CD8-positive, alpha-beta memory T cell (primary cell): ENCODE data around the gene CTNNA1. TPM values are rescaled to one million over a fixed set of nuclear protein-coding genes. Genes with fewer than 3 reads are reported as not detected.

Source experiments
- CTCF ChIA-PET: fragments of 350-600 bp; sonication (Branson Sonifier 250); formaldehyde crosslinking; loops from one replicate; lab custom pipeline; 2021; ENCODE audit warnings: antibody characterized with exemption; lab: Charles Lee
- POLR2A ChIA-PET: fragments of 350-600 bp; sonication (Branson Sonifier 250); formaldehyde crosslinking; loops from one replicate; lab custom pipeline; 2021; ENCODE audit warnings: antibody characterized with exemption; lab: Charles Lee
- DNase-seq, 5 donors: peaks; one replicate each; pipeline versions ENCODE4 v3.0.0 to v3.0.0-alpha.2; 2020 to 2022; ENCODE audit warnings: mixed read lengths in 1 of 5
- H3K27ac ChIP-seq: one replicate; pipeline ENCODE4 v1.7.0; 2013; ENCODE audit warnings: low read depth, mild to moderate bottlenecking, low read length, moderate library complexity
- H3K27me3 ChIP-seq: 2 replicates; pipeline ENCODE4 v1.7.0; 2013; ENCODE audit warnings: low read length, mild to moderate bottlenecking; ENCODE audit not compliant: insufficient read depth, poor library complexity, severe bottlenecking
- H3K36me3 ChIP-seq: 2 replicates; pipeline ENCODE4 v1.7.0; 2013; ENCODE audit warnings: mild to moderate bottlenecking, low read length, moderate library complexity; ENCODE audit not compliant: insufficient read depth
- H3K4me1 ChIP-seq: 2 replicates; pipeline ENCODE4 v1.7.0; 2013; ENCODE audit warnings: mild to moderate bottlenecking, low read length, moderate library complexity; ENCODE audit not compliant: insufficient read depth
- H3K4me3 ChIP-seq: 2 replicates; pipeline ENCODE4 v1.7.0; 2013; ENCODE audit warnings: mild to moderate bottlenecking, low read length
- H3K9me3 ChIP-seq: 2 replicates; pipeline ENCODE4 v1.7.0; 2013; ENCODE audit warnings: mild to moderate bottlenecking, low read length
- H3K27ac Mint-ChIP-seq, 8 donors: one replicate each; pipeline ENCODE4 v1.8.0; 2020 to 2021; ENCODE audit warnings: mixed read lengths in 8 of 8, mild to moderate bottlenecking in 6 of 8, inconsistent platforms in 3 of 8, moderate library complexity in 3 of 8
- H3K27me3 Mint-ChIP-seq, 2 donors: one replicate each; pipeline ENCODE4 v1.8.0; 2020 to 2021; ENCODE audit warnings: mixed read lengths in 2 of 2, mild to moderate bottlenecking in 1 of 2, moderate library complexity in 1 of 2
- H3K36me3 Mint-ChIP-seq, 3 donors: one replicate each; pipeline ENCODE4 v1.8.0; 2020 to 2021; ENCODE audit warnings: mixed read lengths in 3 of 3, inconsistent platforms in 1 of 3, mild to moderate bottlenecking in 1 of 3
- H3K4me1 Mint-ChIP-seq, 3 donors: one replicate each; pipeline ENCODE4 v1.8.0; 2020 to 2021; ENCODE audit warnings: mixed read lengths in 3 of 3, inconsistent platforms in 1 of 3, mild to moderate bottlenecking in 1 of 3
- H3K4me3 Mint-ChIP-seq, 7 donors: one replicate each; pipeline ENCODE4 v1.8.0; 2020 to 2021; ENCODE audit warnings: mixed read lengths in 7 of 7, mild to moderate bottlenecking in 6 of 7, moderate library complexity in 4 of 7, inconsistent platforms in 2 of 7
- H3K9me3 Mint-ChIP-seq, 5 donors: one replicate each; pipeline ENCODE4 v1.8.0; 2020 to 2022; ENCODE audit warnings: mixed read lengths in 5 of 5, mild to moderate bottlenecking in 3 of 5, moderate library complexity in 2 of 5, inconsistent platforms in 1 of 5
- polyA plus RNA-seq: library from polyadenylated mRNA; unstranded; fragments of 300-500 nt; fragmentation: Illumina TruSeq; gene quantifications from one replicate; pipeline ENCODE4 v1.2.3, GENCODE V29; 2021
- total RNA-seq, 2 experiments: library from RNA; stranded (reverse); gene quantifications; one replicate each; pipeline ENCODE4 v1.2.3, GENCODE V29; 2021

The CTNNA1 gene
- total and polyA plus RNA-seq, 3 experiments from 2014 or later, result 6.5 to 97.2 (median 89.0) TPM

DNA sequence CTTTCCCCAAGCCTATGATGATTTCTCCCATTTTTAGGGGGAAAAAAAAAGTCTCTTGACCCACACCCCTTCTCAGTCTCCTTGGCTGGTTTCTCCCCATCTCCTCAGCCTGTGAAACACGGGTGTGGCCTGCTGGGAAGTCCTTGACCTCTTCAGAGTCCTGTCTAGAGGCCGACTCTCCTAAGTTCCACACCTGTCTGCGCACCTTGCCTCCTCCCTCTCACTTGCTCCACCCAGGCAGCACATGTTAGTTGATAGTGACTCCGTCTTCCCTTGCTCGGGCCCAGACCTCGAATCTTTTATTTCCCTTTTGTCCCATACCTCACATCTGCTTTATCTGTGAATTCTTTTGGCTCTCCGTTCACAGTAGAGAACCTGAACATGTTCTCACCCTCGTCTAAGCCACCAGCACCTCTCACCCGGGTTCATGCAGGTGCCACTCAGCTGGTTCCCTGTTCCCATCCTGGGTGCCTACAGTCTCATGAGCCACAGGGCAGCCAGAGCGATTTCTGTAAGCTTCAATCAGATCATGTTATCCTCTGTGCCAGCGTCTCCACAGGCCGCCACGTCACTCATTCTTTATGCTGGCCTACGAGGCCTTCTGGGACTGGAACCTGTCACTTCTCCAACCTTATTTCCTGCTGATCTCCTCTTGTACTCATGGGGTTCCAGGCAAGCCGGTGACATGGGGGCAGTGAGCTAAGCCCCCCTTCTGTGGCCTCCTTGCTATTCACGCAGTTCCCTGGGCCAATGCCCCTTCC lies 173.6 kb downstream of the CTNNA1 start:
- Histone ChIP-seq H3K9me3 (no peaks in the 10 kb centered on the region), H3K27me3 (no peaks in the 10 kb centered on the region), H3K36me3 (no peaks in the 10 kb centered on the region), H3K4me3 (no peak overlapping the region), H3K4me1 (no peaks in the 10 kb centered on the region), H3K27ac (no peak overlapping the region)
- no peaks in the 10 kb centered on the region for H3K9me3 Mint-ChIP-seq
- POLR2A ChIA-PET, result no interaction called here
- H3K27me3 Mint-ChIP-seq, result no peaks in the 10 kb centered on the region
- no peak for DNase-seq
- H3K4me1 Mint-ChIP-seq, result no peaks in the 10 kb centered on the region
- H3K27ac Mint-ChIP-seq, result peak overlapping the region in 1 of 8 donors; percentile 72
- CTCF ChIA-PET, result interaction anchor here (0.7 kb wide), 1 partner anchor 392 kb away, joined by 3 read pairs; no protein-coding TSS in a partner anchor
- H3K4me3 Mint-ChIP-seq, result no peak overlapping the region
- H3K36me3 Mint-ChIP-seq, result peaks cover 0 to 51% (median 20%) of the 10 kb centered on the region in 3 donors

DNA sequence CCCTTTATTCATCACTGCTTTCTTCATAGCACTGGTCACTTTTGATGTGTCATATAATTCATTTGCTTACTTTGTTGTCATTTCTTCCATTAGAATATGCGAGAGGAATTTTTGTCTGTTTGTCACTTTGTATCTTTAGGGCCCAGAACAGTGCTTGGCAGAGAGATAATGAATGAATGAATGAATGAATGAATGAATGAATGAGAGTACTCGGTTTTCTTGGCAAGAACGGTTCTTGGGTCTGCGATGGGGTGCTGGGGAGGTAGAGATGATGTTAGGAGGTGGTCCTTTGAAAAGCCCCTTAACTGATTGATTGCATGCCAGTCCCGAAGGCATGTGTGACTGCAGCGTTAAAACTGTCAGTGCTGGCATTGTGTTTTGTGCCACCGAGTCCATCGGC lies 174.3 kb downstream of the CTNNA1 start:
- H3K9me3 Mint-ChIP-seq, result no peaks in the 10 kb centered on the region
- no peak overlapping the region for H3K4me3 Mint-ChIP-seq
- H3K36me3 Mint-ChIP-seq, result peaks cover 0 to 57% (median 20%) of the 10 kb centered on the region in 3 donors
- Histone ChIP-seq H3K4me3 (no peak overlapping the region), H3K4me1 (no peaks in the 10 kb centered on the region), H3K27me3 (no peaks in the 10 kb centered on the region), H3K27ac (no peak overlapping the region), H3K36me3 (no peaks in the 10 kb centered on the region), H3K9me3 (no peaks in the 10 kb centered on the region)
- ChIA-PET POLR2A (no interaction called here), CTCF (no interaction called here)
- no peaks in the 10 kb centered on the region for H3K4me1 Mint-ChIP-seq
- no peak overlapping the region for H3K27ac Mint-ChIP-seq
- no peak for DNase-seq
- no peaks in the 10 kb centered on the region for H3K27me3 Mint-ChIP-seq

DNA sequence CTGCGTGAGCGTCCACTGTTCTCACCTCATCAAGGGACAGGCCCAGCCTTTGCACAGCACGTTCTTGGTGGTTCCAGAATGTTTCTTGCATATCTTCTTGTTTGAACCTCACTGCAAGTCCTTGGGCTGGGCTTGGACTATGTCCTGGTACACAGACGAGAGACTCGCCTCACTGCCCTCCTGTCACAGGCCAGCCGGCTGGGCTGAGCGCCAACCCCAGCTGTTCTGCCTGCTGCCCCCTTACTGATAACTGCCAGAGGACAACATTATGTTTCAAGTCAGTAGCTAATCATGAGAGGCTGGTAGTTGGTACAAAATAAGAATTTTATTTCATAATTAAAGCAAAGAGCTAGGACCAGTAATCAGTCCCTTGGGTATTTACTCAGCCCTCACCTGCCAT lies 174.8 kb downstream of the CTNNA1 start:
- Histone ChIP-seq H3K27ac (no peak overlapping the region), H3K27me3 (no peaks in the 10 kb centered on the region), H3K4me3 (no peak overlapping the region), H3K4me1 (no peaks in the 10 kb centered on the region), H3K9me3 (no peaks in the 10 kb centered on the region), H3K36me3 (no peaks in the 10 kb centered on the region)
- POLR2A ChIA-PET, result no interaction called here
- no peak overlapping the region for H3K27ac Mint-ChIP-seq
- H3K9me3 Mint-ChIP-seq, result no peaks in the 10 kb centered on the region
- H3K4me1 Mint-ChIP-seq, result no peaks in the 10 kb centered on the region
- no peak overlapping the region for H3K4me3 Mint-ChIP-seq
- H3K36me3 Mint-ChIP-seq, result peaks cover 0 to 62% (median 21%) of the 10 kb centered on the region in 3 donors
- H3K27me3 Mint-ChIP-seq, result no peaks in the 10 kb centered on the region
- CTCF ChIA-PET, result no interaction called here
- no peak for DNase-seq

- Histone ChIP-seq H3K27ac (no peak overlapping the region), H3K27me3 (no peaks in the 10 kb centered on the region), H3K36me3 (no peaks in the 10 kb centered on the region), H3K9me3 (no peaks in the 10 kb centered on the region), H3K4me1 (no peaks in the 10 kb centered on the region), H3K4me3 (no peak overlapping the region)
- Mint-ChIP-seq H3K27ac (no peak overlapping the region), H3K4me1 (no peaks in the 10 kb centered on the region), H3K9me3 (no peaks in the 10 kb centered on the region), H3K36me3 (peaks cover 0 to 71% (median 23%) of the 10 kb centered on the region in 3 donors), H3K27me3 (no peaks in the 10 kb centered on the region), H3K4me3 (no peak overlapping the region)
- CTCF ChIA-PET, result no interaction called here
- DNase-seq, result no peak
- POLR2A ChIA-PET, result no interaction called here
Measured at GRCh38 chr5:138929571-138929955, 176.3 kb downstream of the CTNNA1 start.

- Histone ChIP-seq H3K27ac (no peak overlapping the region), H3K4me3 (no peak overlapping the region), H3K36me3 (no peaks in the 10 kb centered on the region), H3K9me3 (no peaks in the 10 kb centered on the region), H3K4me1 (no peaks in the 10 kb centered on the region), H3K27me3 (no peaks in the 10 kb centered on the region)
- CTCF ChIA-PET, result no interaction called here
- no peak overlapping the region for H3K4me3 Mint-ChIP-seq
- DNase-seq, result no peak
- no peaks in the 10 kb centered on the region for H3K4me1 Mint-ChIP-seq
- H3K27ac Mint-ChIP-seq, result no peak overlapping the region
- H3K27me3 Mint-ChIP-seq, result no peaks in the 10 kb centered on the region
- H3K36me3 Mint-ChIP-seq, result peaks cover 0 to 68% (median 18%) of the 10 kb centered on the region in 3 donors
- POLR2A ChIA-PET, result no interaction called here
- H3K9me3 Mint-ChIP-seq, result no peaks in the 10 kb centered on the region
Measured at GRCh38 chr5:138930371-138931097, 177.3 kb downstream of the CTNNA1 start.

DNA sequence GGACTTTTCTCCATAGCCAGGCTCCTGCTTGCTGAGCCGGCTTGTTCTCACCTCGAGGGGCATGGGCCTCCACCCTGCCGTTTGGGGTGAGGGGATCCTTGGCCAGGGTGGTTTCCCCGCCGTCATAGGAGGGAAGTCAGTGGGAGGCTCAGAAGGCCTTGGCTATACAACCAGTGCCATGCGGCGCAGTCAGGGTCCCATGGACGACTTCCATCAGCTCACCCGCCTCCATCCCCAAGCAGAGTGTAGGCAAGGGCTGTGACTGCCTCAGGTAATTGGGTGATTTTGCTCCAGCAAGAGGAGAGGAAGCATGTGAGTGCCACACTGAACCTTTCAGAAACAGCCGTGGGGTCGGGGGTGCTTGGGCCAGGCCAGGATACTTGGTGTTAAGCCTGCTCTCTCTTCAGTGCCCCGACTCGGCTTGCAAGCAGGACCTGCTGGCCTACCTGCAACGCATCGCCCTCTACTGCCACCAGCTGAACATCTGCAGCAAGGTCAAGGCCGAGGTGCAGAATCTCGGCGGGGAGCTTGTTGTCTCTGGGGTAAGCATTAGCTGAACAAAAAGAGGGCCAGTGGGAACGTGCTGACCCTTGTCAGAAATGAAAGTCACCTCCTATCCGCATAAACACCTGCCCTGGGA lies 179.1 kb downstream of the CTNNA1 start:
- no peaks in the 10 kb centered on the region for H3K27me3 ChIP-seq
- Mint-ChIP-seq H3K9me3 (no peaks in the 10 kb centered on the region), H3K4me3 (no peak overlapping the region), H3K27me3 (no peaks in the 10 kb centered on the region), H3K27ac (no peak overlapping the region), H3K36me3 (peaks cover 0 to 54% (median 10%) of the 10 kb centered on the region in 3 donors), H3K4me1 (no peaks in the 10 kb centered on the region)
- no peaks in the 10 kb centered on the region for H3K9me3 ChIP-seq
- H3K4me3 ChIP-seq, result no peak overlapping the region
- ChIA-PET POLR2A (no interaction called here), CTCF (no interaction called here)
- H3K36me3 ChIP-seq, result no peaks in the 10 kb centered on the region
- no peaks in the 10 kb centered on the region for H3K4me1 ChIP-seq
- no peak for DNase-seq
- H3K27ac ChIP-seq, result no peak overlapping the region

GRCh38 chr5:138933522-138934290 lies 180.5 kb downstream of the CTNNA1 start:
- DNase-seq, result no peak
- no peaks in the 10 kb centered on the region for H3K4me1 ChIP-seq
- H3K4me3 Mint-ChIP-seq, result no peak overlapping the region
- no peaks in the 10 kb centered on the region for H3K27me3 Mint-ChIP-seq
- no peak overlapping the region for H3K4me3 ChIP-seq
- H3K9me3 ChIP-seq, result no peaks in the 10 kb centered on the region
- no peaks in the 10 kb centered on the region for H3K9me3 Mint-ChIP-seq
- H3K27ac Mint-ChIP-seq, result peak overlapping the region in 1 of 8 donors; percentile 55
- no peaks in the 10 kb centered on the region for H3K36me3 ChIP-seq
- H3K36me3 Mint-ChIP-seq, result peaks cover 0 to 48% (median 10%) of the 10 kb centered on the region in 3 donors
- ChIA-PET CTCF (no interaction called here), POLR2A (no interaction called here)
- no peaks in the 10 kb centered on the region for H3K27me3 ChIP-seq
- no peak overlapping the region for H3K27ac ChIP-seq
- H3K4me1 Mint-ChIP-seq, result peaks cover 0 to 5% (median 1%) of the 10 kb centered on the region in 3 donors
